GM23338 (cell line): Measurements from ENCODE around the gene GPHA2.

Experiments
- CREB1 ChIP-seq: fragments of 250-450 bp; sonication (Bioruptor Pico); IDR thresholded peaks from 2 replicates; pipeline ENCODE4 v1.5.0; 2020; ENCODE audit warnings: low read depth, mild to moderate bottlenecking, moderate library complexity
- EZH2 ChIP-seq: fragments of 200-600 bp; sonication (generic); IDR thresholded peaks from one replicate; pipeline ENCODE4 v1.8.0; 2017; ENCODE audit warnings: antibody characterized with exemption, mild to moderate bottlenecking, low read depth; ENCODE audit not compliant: unreplicated experiment
- EZH2phosphoT487 ChIP-seq: fragments of 200-600 bp; sonication (generic); IDR thresholded peaks from one replicate; pipeline ENCODE4 v1.8.1; 2018; ENCODE audit warnings: antibody characterized with exemption; ENCODE audit not compliant: unreplicated experiment
- JUNB ChIP-seq: IDR thresholded peaks from one replicate; pipeline ENCODE4 v1.6.1; 2016; ENCODE audit warnings: antibody characterized with exemption; ENCODE audit not compliant: unreplicated experiment
- NANOG ChIP-seq: IDR thresholded peaks from 2 replicates; pipeline ENCODE4 v1.6.1; 2016; ENCODE audit warnings: antibody characterized with exemption, borderline replicate concordance
- POLR2AphosphoS5 ChIP-seq: IDR thresholded peaks from 2 replicates; pipeline ENCODE4 v1.6.1; 2016; ENCODE audit warnings: antibody characterized with exemption, low read depth
- ZNF114 ChIP-seq: fragments of 250-450 bp; sonication (Bioruptor Pico); IDR thresholded peaks from 2 replicates; pipeline ENCODE4 v1.5.0; 2020; ENCODE audit warnings: mild to moderate bottlenecking, moderate library complexity
- TF ChIP-seq, protein P1 (sequence below), 2 experiments: fragments of 200-600 bp in 1 of 2; sonication (generic) in 1 of 2; conservative IDR thresholded peaks; 2 replicates each; pipeline versions ENCODE4 v1.5.1 to v1.6.1; 2016 to 2017; ENCODE audit warnings: antibody characterized with exemption in 2 of 2, low read depth in 2 of 2, mild to moderate bottlenecking in 2 of 2, moderate library complexity in 1 of 2
- TF ChIP-seq, protein P2 (sequence below): IDR thresholded peaks from one replicate; pipeline ENCODE4 v1.6.1; 2018; ENCODE audit warnings: antibody characterized with exemption; ENCODE audit not compliant: unreplicated experiment

DNA sequence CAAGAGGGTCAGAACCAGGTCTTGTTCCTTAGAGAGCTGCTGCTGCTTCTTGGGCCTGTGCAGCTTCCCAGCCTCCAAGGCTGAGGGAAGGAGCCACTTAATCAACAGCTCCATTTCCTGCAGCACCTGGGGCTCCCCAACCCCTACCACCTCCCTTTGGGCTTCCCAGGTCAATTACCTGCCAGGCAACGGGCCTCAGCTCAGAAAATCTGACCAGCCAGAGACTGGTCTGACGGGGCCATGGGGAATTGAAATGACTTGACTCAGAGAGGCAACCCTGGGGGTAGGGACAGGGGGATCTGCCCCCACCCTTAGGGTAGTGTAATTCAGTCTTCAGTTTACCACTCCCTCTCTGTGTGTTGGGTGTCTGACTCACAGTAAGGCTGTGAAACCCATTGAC lies 41.0 kb upstream of the GPHA2 start:
- TF ChIP-seq, protein P1, sequence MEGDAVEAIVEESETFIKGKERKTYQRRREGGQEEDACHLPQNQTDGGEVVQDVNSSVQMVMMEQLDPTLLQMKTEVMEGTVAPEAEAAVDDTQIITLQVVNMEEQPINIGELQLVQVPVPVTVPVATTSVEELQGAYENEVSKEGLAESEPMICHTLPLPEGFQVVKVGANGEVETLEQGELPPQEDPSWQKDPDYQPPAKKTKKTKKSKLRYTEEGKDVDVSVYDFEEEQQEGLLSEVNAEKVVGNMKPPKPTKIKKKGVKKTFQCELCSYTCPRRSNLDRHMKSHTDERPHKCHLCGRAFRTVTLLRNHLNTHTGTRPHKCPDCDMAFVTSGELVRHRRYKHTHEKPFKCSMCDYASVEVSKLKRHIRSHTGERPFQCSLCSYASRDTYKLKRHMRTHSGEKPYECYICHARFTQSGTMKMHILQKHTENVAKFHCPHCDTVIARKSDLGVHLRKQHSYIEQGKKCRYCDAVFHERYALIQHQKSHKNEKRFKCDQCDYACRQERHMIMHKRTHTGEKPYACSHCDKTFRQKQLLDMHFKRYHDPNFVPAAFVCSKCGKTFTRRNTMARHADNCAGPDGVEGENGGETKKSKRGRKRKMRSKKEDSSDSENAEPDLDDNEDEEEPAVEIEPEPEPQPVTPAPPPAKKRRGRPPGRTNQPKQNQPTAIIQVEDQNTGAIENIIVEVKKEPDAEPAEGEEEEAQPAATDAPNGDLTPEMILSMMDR (conservative IDR thresholded peaks at IDR 0.05; ENCODE audit: low read depth in 2 of 2), result no peak
- TF ChIP-seq POLR2AphosphoS5 (no peak), EZH2 (no peak), CREB1 (CRISPR knock-in tag) (no peak), JUNB (no peak), NANOG (no peak), ZNF114 (CRISPR knock-in tag) (no peak), EZH2phosphoT487 (no peak)
- TF ChIP-seq, protein P2, sequence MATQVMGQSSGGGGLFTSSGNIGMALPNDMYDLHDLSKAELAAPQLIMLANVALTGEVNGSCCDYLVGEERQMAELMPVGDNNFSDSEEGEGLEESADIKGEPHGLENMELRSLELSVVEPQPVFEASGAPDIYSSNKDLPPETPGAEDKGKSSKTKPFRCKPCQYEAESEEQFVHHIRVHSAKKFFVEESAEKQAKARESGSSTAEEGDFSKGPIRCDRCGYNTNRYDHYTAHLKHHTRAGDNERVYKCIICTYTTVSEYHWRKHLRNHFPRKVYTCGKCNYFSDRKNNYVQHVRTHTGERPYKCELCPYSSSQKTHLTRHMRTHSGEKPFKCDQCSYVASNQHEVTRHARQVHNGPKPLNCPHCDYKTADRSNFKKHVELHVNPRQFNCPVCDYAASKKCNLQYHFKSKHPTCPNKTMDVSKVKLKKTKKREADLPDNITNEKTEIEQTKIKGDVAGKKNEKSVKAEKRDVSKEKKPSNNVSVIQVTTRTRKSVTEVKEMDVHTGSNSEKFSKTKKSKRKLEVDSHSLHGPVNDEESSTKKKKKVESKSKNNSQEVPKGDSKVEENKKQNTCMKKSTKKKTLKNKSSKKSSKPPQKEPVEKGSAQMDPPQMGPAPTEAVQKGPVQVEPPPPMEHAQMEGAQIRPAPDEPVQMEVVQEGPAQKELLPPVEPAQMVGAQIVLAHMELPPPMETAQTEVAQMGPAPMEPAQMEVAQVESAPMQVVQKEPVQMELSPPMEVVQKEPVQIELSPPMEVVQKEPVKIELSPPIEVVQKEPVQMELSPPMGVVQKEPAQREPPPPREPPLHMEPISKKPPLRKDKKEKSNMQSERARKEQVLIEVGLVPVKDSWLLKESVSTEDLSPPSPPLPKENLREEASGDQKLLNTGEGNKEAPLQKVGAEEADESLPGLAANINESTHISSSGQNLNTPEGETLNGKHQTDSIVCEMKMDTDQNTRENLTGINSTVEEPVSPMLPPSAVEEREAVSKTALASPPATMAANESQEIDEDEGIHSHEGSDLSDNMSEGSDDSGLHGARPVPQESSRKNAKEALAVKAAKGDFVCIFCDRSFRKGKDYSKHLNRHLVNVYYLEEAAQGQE, result no peak
